ENCODE data around the gene BARHL1. TPM values are rescaled to one million over a fixed set of nuclear protein-coding genes. Genes with fewer than 3 reads are reported as not detected.

Gene BARHL1
- polyA plus RNA-seq, 1 donor from 2014 or later, result not detected

DNA sequence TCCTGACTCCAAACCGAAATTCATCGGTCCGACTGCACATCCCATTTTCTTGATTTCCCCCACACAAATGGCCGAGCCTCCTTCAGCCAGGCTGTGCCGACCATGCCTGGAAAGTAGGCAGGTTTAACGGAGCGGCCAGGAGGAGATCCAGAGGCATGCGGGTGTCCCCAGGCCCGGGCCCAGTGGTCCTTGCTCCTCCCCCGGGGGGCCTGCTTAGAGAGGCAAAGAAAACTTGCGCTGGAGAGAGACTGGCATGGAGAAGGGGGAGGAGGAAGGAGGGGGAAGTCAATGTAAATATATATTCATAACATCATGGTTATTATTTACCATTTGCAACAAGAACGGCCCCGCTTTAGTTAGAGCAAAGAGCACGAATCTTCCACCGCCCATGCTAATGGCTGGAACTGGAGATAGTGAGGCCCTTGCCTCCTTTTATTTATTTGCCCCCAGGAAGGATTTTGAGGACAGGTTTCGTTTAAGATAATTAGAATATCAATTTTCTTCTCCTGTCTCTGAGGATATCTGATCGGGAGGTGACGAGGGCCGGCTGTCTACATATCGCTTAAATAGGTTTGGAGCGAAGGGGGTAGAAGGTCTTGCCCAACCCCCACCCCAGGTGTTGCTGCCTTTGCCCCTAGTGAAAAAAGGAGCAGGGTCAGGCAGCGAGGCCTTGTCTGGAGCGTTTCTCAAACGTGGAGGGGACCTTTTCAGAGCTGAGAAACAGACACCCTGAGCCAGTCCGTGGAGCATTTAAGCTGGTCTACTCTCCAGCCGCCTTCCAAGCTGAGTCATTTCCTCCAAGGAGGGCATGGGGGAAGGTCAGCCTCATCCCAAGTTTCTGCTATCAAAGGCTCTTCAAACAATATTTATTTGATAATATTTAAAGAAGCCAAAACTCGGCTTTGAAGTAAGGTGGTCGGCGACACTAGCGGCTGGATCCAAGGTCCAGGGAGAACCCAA lies 2.5 kb downstream of the BARHL1 start:
- no peaks in the 10 kb centered on the region for H3K36me3 ChIP-seq (ENCODE audit: insufficient read depth, low read length)
- no peak overlapping the region for H3K4me2 ChIP-seq (ENCODE audit: low read length)
- peaks cover 100% of the 10 kb centered on the region for H3K27me3 ChIP-seq (ENCODE audit: insufficient read depth, low read depth, low read length)
- no peaks in the 10 kb centered on the region for H3K9me3 ChIP-seq (ENCODE audit: low read length)
- H3K27ac ChIP-seq (ENCODE audit: low read length), result no peak overlapping the region
- TF ChIP-seq POLR2AphosphoS5 (IDR thresholded peaks at IDR 0.05) (peak; percentile 9), EZH2 (IDR thresholded peaks at IDR 0.05; ENCODE audit: borderline replicate concordance, insufficient read depth, low read length, poor library complexity, severe bottlenecking) (no peak), SMC3 (conservative IDR thresholded peaks at IDR 0.05; ENCODE audit: poor library complexity) (no peak)
- TF ChIP-seq, protein P1, sequence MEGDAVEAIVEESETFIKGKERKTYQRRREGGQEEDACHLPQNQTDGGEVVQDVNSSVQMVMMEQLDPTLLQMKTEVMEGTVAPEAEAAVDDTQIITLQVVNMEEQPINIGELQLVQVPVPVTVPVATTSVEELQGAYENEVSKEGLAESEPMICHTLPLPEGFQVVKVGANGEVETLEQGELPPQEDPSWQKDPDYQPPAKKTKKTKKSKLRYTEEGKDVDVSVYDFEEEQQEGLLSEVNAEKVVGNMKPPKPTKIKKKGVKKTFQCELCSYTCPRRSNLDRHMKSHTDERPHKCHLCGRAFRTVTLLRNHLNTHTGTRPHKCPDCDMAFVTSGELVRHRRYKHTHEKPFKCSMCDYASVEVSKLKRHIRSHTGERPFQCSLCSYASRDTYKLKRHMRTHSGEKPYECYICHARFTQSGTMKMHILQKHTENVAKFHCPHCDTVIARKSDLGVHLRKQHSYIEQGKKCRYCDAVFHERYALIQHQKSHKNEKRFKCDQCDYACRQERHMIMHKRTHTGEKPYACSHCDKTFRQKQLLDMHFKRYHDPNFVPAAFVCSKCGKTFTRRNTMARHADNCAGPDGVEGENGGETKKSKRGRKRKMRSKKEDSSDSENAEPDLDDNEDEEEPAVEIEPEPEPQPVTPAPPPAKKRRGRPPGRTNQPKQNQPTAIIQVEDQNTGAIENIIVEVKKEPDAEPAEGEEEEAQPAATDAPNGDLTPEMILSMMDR (IDR thresholded peaks at IDR 0.05; ENCODE audit: poor library complexity, severe bottlenecking), result no peak
- no peak overlapping the region for H3K4me3 ChIP-seq (ENCODE audit: low read length)
- no peaks in the 10 kb centered on the region for H3K9me2 ChIP-seq (ENCODE audit: insufficient read depth, low read length)
- no peaks in the 10 kb centered on the region for H3K79me2 ChIP-seq (replicated peaks; ENCODE audit: insufficient read depth, low read length)
- no peaks in the 10 kb centered on the region for H4K20me1 ChIP-seq (ENCODE audit: insufficient read depth)
- no peaks in the 10 kb centered on the region for H3F3A ChIP-seq (ENCODE audit: insufficient read depth, low read length, poor library complexity, severe bottlenecking)
- H2AFZ ChIP-seq (ENCODE audit: low read depth, low read length), result no peak overlapping the region
- no peak overlapping the region for H3K9ac ChIP-seq (ENCODE audit: low read length)

DNA sequence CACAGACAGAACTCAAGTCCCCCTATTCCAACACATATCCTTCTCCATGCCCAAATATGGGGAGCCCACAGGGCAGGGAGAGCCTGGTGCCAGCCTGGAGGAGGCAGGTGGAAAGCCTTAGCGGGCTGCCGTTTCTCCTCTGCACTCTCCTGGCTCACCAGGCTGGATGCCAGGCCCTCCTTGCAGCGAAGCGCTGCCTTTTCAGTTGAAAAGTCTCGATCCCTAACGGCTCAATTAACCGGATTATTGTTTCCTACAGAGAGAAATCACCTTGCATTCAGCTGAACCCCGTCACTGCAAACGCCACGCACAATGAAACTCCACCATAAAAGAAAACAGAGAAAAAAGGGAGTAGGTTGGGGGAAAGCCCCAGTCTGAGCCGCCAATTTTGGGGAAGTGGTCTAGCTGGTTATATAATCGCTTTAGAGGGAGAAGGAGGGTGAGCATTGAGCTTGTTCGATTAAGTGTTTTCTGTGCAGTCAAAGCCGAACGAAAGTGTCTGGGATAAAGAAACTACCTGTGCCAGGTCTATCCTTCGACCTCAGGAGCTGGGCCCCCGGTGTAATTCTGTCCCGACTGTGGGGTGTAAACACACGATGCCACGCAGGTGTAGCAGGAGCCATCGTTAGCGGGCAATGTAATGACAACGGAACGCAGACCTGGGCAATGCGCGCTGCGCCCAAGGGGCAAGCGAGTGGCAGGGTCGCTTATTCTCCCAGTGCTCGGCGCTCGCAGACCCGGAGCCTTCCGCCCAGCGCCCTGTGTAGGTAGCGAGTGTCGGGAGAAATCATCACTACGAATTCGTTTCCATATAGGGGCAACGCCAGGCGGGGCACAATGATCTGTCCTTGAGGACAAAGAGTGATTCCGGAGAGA lies 3.8 kb downstream of the BARHL1 start:
- H3K79me2 ChIP-seq (replicated peaks; ENCODE audit: insufficient read depth, low read length), result no peaks in the 10 kb centered on the region
- TF ChIP-seq MXI1 (conservative IDR thresholded peaks at IDR 0.05; ENCODE audit: poor library complexity, severe bottlenecking) (no peak), TAF1 (IDR thresholded peaks at IDR 0.05; ENCODE audit: low read depth) (peak; percentile 29), EP300 (conservative IDR thresholded peaks at IDR 0.05; ENCODE audit: poor library complexity, severe bottlenecking) (no peak), POLR2AphosphoS5 (IDR thresholded peaks at IDR 0.05) (peak; percentile 95), SMC3 (conservative IDR thresholded peaks at IDR 0.05; ENCODE audit: poor library complexity) (no peak), EZH2 (IDR thresholded peaks at IDR 0.05; ENCODE audit: borderline replicate concordance, insufficient read depth, low read length, poor library complexity, severe bottlenecking) (peak; percentile 57), RAD21 (conservative IDR thresholded peaks at IDR 0.05) (no peak)
- TF ChIP-seq, protein P1 (IDR thresholded peaks at IDR 0.05; ENCODE audit: poor library complexity, severe bottlenecking), result no peak
- TF ChIP-seq, protein P2, sequence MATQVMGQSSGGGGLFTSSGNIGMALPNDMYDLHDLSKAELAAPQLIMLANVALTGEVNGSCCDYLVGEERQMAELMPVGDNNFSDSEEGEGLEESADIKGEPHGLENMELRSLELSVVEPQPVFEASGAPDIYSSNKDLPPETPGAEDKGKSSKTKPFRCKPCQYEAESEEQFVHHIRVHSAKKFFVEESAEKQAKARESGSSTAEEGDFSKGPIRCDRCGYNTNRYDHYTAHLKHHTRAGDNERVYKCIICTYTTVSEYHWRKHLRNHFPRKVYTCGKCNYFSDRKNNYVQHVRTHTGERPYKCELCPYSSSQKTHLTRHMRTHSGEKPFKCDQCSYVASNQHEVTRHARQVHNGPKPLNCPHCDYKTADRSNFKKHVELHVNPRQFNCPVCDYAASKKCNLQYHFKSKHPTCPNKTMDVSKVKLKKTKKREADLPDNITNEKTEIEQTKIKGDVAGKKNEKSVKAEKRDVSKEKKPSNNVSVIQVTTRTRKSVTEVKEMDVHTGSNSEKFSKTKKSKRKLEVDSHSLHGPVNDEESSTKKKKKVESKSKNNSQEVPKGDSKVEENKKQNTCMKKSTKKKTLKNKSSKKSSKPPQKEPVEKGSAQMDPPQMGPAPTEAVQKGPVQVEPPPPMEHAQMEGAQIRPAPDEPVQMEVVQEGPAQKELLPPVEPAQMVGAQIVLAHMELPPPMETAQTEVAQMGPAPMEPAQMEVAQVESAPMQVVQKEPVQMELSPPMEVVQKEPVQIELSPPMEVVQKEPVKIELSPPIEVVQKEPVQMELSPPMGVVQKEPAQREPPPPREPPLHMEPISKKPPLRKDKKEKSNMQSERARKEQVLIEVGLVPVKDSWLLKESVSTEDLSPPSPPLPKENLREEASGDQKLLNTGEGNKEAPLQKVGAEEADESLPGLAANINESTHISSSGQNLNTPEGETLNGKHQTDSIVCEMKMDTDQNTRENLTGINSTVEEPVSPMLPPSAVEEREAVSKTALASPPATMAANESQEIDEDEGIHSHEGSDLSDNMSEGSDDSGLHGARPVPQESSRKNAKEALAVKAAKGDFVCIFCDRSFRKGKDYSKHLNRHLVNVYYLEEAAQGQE (IDR thresholded peaks at IDR 0.05; ENCODE audit: borderline replicate concordance), result no peak
- no peak overlapping the region for H3K27ac ChIP-seq (ENCODE audit: low read length)
- no peak overlapping the region for H3K4me3 ChIP-seq (ENCODE audit: low read length)
- H3K9ac ChIP-seq (ENCODE audit: low read length), result no peak overlapping the region
- no peaks in the 10 kb centered on the region for H3K36me3 ChIP-seq (ENCODE audit: insufficient read depth, low read length)
- H2AFZ ChIP-seq (ENCODE audit: low read depth, low read length), result no peak overlapping the region
- H4K20me1 ChIP-seq (ENCODE audit: insufficient read depth), result no peaks in the 10 kb centered on the region
- H3K9me2 ChIP-seq (ENCODE audit: insufficient read depth, low read length), result no peaks in the 10 kb centered on the region
- no peak overlapping the region for H3K4me2 ChIP-seq (ENCODE audit: low read length)
- no peaks in the 10 kb centered on the region for H3K9me3 ChIP-seq (ENCODE audit: low read length)
- H3K27me3 ChIP-seq (ENCODE audit: insufficient read depth, low read depth, low read length), result peaks cover 100% of the 10 kb centered on the region
- H3F3A ChIP-seq (ENCODE audit: insufficient read depth, low read length, poor library complexity, severe bottlenecking), result no peaks in the 10 kb centered on the region

Data from neural cell (in vitro differentiated cells).